OCI-LY3 (cell line): ENCODE data around the gene CTRB2.

Source experiments
- H2AFZ ChIP-seq: fragments of 200-600, 300-600 bp; shearing (Covaris generic); 2 replicates; pipeline ENCODE4 v1.6.0; 2014; ENCODE audit warnings: antibody characterized with exemption, low read depth, low read length
- H3K27ac ChIP-seq: fragments of 200-600, 300-600 bp; sonication (generic); 2 replicates; pipeline ENCODE4 v1.5.1; 2014; ENCODE audit warnings: mild to moderate bottlenecking, low read length, moderate library complexity, mixed read lengths
- H3K27me3 ChIP-seq: fragments of 200-600, 300-600 bp; sonication (generic); 2 replicates; pipeline ENCODE4 v1.6.1; 2014; ENCODE audit warnings: low read depth, low read length, mixed read lengths
- H3K36me3 ChIP-seq: fragments of 200-600, 300-600 bp; sonication (generic); replicated peaks from 2 replicates; pipeline ENCODE3; 2014; ENCODE audit warnings: low read depth, low read length, mixed read lengths
- H3K4me1 ChIP-seq: fragments of 300-600, 200-600 bp; sonication (generic); 2 replicates; pipeline ENCODE4 v1.6.1; 2014; ENCODE audit warnings: low read length, mixed read lengths
- H3K4me2 ChIP-seq: fragments of 200-600, 300-600 bp; sonication (generic); 2 replicates; pipeline ENCODE4 v1.6.1; 2014; ENCODE audit warnings: low read length, mixed read lengths
- H3K4me3 ChIP-seq: fragments of 300-600, 200-600 bp; sonication (generic); 2 replicates; pipeline ENCODE4 v1.5.1; 2014; ENCODE audit warnings: antibody characterized with exemption, mild to moderate bottlenecking, low read length, moderate library complexity
- H3K79me2 ChIP-seq: fragments of 300-600, 200-600 bp; shearing (Covaris generic); 2 replicates; pipeline ENCODE4 v1.6.1; 2014; ENCODE audit warnings: mild to moderate bottlenecking, low read length, mixed read lengths
- H3K9ac ChIP-seq: fragments of 300-600, 200-600 bp; shearing (Covaris generic); 2 replicates; pipeline ENCODE4 v1.6.0; 2014; ENCODE audit warnings: mild to moderate bottlenecking, low read length, moderate library complexity
- H3K9me3 ChIP-seq: fragments of 200-600, 300-600 bp; shearing (Covaris generic); 2 replicates; pipeline ENCODE4 v1.6.1; 2014; ENCODE audit warnings: low read length, mixed read lengths; ENCODE audit not compliant: insufficient read depth
- H4K20me1 ChIP-seq: fragments of 200-600, 300-600 bp; sonication (generic); 2 replicates; pipeline ENCODE4 v1.6.1; 2016; ENCODE audit warnings: low read length, mixed read lengths; ENCODE audit not compliant: insufficient read depth
- EZH2phosphoT487 ChIP-seq: fragments of 200-600 bp; shearing (Covaris generic); IDR thresholded peaks from 2 replicates; pipeline ENCODE4 v1.6.1; 2018; ENCODE audit warnings: antibody characterized with exemption, mixed run types, low read depth
- TF ChIP-seq, protein P1 (sequence below): fragments of 200-600, 300-600 bp; sonication (generic); IDR thresholded peaks from 2 replicates; pipeline ENCODE4 v1.5.1; 2014; ENCODE audit warnings: antibody characterized with exemption, low read length, low read depth

CTRB2 gene

DNA sequence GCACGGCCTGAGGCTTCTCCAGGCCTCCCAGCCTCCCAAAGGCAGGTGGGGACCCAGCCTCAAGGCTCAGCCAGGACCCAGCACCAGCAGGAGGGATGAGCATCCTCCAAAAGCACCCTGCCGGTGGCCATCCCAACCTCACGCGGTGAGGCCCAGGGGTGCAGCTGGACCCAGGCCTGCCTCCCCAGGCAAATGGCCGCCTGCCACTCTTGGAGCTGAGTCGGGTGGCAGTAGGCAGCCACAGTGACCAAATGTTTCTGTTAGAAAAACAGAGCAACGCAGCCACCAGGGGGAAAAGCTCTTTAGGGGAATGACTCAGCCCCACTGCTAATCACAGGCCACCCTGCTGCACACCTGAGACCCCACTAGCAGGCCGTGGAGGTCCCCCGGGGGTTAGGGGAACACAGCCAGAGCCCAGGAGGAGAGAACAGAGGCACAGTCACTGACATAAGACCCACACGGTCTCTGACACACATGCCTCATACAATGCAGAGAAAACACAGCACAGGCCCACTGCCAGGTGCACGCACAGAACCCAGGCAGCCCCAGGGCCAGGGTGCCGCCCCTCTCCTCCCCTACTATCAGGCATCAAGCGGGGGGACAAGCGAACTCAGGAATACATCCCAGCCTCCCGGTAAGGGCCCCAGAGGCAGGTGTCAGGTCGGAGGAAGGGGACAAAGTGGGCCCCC is 32.0 kb upstream of the CTRB2 start:
- Histone ChIP-seq H3K9me3 (no peaks in the 10 kb centered on the region), H3K4me3 (no peak overlapping the region), H3K36me3 (no peaks in the 10 kb centered on the region), H3K4me1 (no peaks in the 10 kb centered on the region; the same call in 1 of the 2 replicates), H4K20me1 (peaks cover 3% of the 10 kb centered on the region; the same call in 1 of the 2 replicates), H3K79me2 (no peaks in the 10 kb centered on the region), H3K27me3 (no peaks in the 10 kb centered on the region), H2AFZ (no peak overlapping the region), H3K27ac (no peak overlapping the region), H3K9ac (no peak overlapping the region), H3K4me2 (no peak overlapping the region)
- TF ChIP-seq, protein P1, sequence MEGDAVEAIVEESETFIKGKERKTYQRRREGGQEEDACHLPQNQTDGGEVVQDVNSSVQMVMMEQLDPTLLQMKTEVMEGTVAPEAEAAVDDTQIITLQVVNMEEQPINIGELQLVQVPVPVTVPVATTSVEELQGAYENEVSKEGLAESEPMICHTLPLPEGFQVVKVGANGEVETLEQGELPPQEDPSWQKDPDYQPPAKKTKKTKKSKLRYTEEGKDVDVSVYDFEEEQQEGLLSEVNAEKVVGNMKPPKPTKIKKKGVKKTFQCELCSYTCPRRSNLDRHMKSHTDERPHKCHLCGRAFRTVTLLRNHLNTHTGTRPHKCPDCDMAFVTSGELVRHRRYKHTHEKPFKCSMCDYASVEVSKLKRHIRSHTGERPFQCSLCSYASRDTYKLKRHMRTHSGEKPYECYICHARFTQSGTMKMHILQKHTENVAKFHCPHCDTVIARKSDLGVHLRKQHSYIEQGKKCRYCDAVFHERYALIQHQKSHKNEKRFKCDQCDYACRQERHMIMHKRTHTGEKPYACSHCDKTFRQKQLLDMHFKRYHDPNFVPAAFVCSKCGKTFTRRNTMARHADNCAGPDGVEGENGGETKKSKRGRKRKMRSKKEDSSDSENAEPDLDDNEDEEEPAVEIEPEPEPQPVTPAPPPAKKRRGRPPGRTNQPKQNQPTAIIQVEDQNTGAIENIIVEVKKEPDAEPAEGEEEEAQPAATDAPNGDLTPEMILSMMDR, result no peak
- no peak for TF ChIP-seq EZH2phosphoT487

DNA sequence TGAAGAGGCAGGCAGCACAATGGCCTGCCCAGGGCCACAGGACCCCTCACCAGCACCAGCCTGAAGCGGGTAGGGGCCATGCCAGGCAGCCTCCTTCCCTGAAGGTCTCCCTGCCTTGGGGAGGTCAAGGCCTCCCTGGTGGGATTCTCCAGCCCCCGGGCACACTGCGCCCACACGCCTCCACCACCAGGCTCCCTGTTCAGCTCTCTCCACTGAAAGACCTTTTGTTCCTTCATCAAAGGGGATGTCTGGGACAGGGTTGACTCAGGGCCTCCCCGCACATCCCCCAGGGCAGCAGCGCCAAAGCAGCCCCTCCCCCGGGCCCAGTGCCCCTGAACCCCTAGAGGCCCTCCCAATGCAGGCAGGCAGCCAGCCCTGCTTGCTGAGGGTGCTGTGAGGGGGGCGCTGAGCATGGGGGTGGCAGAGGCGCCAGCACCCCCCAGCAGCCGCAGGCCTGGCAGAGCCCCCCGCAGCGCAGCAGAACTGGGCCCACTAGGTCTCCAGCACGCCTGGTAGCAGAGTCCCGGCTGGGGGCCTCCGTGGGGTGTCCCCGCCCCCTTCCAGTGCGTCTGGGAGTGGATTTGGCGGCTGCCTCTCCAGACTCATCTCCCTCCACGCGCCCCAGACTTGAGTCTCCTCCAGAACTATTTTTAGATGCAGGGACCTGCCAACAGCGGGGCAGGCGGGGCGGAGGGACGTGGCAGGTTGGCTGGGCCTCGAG is 31.3 kb upstream of the CTRB2 start:
- H3K27ac ChIP-seq, result no peak overlapping the region
- H3K4me2 ChIP-seq, result no peak overlapping the region
- no peak overlapping the region for H3K4me3 ChIP-seq

GRCh38 chr16:75237398-75238131 is 30.6 kb upstream of the CTRB2 start:
- Histone ChIP-seq H3K4me3 (no peak overlapping the region), H3K27ac (no peak overlapping the region), H3K79me2 (no peaks in the 10 kb centered on the region), H3K36me3 (no peaks in the 10 kb centered on the region), H3K27me3 (no peaks in the 10 kb centered on the region), H3K9ac (no peak overlapping the region), H3K4me2 (no peak overlapping the region), H2AFZ (no peak overlapping the region), H4K20me1 (peaks cover 3% of the 10 kb centered on the region; the same call in 1 of the 2 replicates), H3K4me1 (no peaks in the 10 kb centered on the region), H3K9me3 (no peaks in the 10 kb centered on the region)
- TF ChIP-seq, protein P1, result no peak
- TF ChIP-seq EZH2phosphoT487, result no peak

More for the DNA sequence above, 31.3 kb upstream of the CTRB2 start:
- no peaks in the 10 kb centered on the region for H3K27me3 ChIP-seq
- H3K4me1 ChIP-seq, result no peaks in the 10 kb centered on the region
- H3K79me2 ChIP-seq, result no peaks in the 10 kb centered on the region
- H4K20me1 ChIP-seq, result peaks cover 3% of the 10 kb centered on the region; the same call in 1 of the 2 replicates
- H3K36me3 ChIP-seq, result no peaks in the 10 kb centered on the region
- H3K9me3 ChIP-seq, result no peaks in the 10 kb centered on the region
- TF ChIP-seq EZH2phosphoT487, result no peak
- TF ChIP-seq, protein P1, result no peak
- no peak overlapping the region for H2AFZ ChIP-seq
- no peak overlapping the region for H3K9ac ChIP-seq
